Cardiac fibroblast (primary cell): ENCODE results near the gene HEXD.
A peak's percentile ranks its signal among the peaks of the same experiment; 100 is the strongest.

Experiments
- DNase-seq, 2 donors: peaks; one replicate each; pipeline versions ENCODE4 v3.0.0 to v3.0.0-alpha.2; 2010; ENCODE audit warnings: low read depth in 2 of 2
- H3K4me3 ChIP-seq, 2 donors: replicated peaks in 1 of 2; 1 replicate in 1 of 2; 2 replicates in 1 of 2; pipeline ENCODE4 v1.5.1; 2011; ENCODE audit warnings: low read depth in 2 of 2, low read length in 2 of 2, mild to moderate bottlenecking in 2 of 2, moderate library complexity in 1 of 2
- TF ChIP-seq, protein P1 (sequence below): IDR thresholded peaks from one replicate; pipeline ENCODE4 v1.5.1; 2011; ENCODE audit warnings: low read depth, mild to moderate bottlenecking, low read length, inconsistent platforms

The HEXD gene

GRCh38 chr17:82438401-82439193 lies 20.4 kb downstream of the HEXD start:
- DNase-seq = no peak
- no peak overlapping the region for H3K4me3 ChIP-seq
- TF ChIP-seq, protein P1, sequence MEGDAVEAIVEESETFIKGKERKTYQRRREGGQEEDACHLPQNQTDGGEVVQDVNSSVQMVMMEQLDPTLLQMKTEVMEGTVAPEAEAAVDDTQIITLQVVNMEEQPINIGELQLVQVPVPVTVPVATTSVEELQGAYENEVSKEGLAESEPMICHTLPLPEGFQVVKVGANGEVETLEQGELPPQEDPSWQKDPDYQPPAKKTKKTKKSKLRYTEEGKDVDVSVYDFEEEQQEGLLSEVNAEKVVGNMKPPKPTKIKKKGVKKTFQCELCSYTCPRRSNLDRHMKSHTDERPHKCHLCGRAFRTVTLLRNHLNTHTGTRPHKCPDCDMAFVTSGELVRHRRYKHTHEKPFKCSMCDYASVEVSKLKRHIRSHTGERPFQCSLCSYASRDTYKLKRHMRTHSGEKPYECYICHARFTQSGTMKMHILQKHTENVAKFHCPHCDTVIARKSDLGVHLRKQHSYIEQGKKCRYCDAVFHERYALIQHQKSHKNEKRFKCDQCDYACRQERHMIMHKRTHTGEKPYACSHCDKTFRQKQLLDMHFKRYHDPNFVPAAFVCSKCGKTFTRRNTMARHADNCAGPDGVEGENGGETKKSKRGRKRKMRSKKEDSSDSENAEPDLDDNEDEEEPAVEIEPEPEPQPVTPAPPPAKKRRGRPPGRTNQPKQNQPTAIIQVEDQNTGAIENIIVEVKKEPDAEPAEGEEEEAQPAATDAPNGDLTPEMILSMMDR = no peak

- DNase-seq = no peak
- TF ChIP-seq, protein P1 = no peak
- no peak overlapping the region for H3K4me3 ChIP-seq
Observed at GRCh38 chr17:82439194-82439828, 21.2 kb downstream of the HEXD start.

DNA sequence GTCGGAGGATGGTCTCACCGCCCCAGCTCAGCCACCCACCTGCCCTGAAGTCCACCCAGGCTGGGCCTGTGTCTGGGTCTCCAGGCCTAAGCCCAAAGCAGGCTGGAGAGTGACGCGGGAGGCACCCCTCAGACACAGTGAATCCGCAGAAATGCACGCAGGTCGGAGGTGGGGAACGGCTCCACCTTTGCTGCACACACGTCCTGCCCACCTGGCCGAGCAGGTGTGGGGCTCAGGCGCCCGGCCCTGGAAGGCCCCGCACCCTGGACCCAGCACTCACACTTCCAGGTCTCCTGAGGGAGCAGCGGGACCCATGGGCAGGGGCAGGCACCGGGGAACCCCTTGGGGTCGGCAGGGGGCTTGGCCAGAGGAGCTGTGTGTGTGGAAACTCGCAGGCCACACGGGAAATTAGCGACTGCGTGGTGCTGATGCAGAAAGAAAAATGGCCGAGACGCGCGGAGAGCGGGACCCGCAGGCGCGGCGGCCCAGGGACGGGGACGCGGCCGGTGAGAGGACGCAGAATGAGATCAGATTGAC lies 21.8 kb downstream of the HEXD start:
- DNase-seq = no peak
- no peak overlapping the region for H3K4me3 ChIP-seq
- TF ChIP-seq, protein P1 = no peak

- no peak for DNase-seq
- TF ChIP-seq, protein P1 = no peak
- H3K4me3 ChIP-seq = no peak overlapping the region
Observed at GRCh38 chr17:82440469-82440981, 22.4 kb downstream of the HEXD start.

GRCh38 chr17:82440991-82441627 lies 23.0 kb downstream of the HEXD start:
- H3K4me3 ChIP-seq = no peak overlapping the region
- peak in 1 of 2 donors; percentile 26 for DNase-seq

More at GRCh38 chr17:82440991-82441627, 23.0 kb downstream of the HEXD start:
- TF ChIP-seq, protein P1 = no peak
